Uterus (tissue), 4 donors: Measurements from ENCODE around the gene ITPR2. TPM values are rescaled to one million over a fixed set of nuclear protein-coding genes. Genes with fewer than 3 reads are reported as not detected.

Experiments
- DNase-seq, 2 donors: peaks; one replicate each; pipeline ENCODE4 v3.0.0-alpha.2; 2019 to 2020
- H3K27ac ChIP-seq, 2 donors: fragments of 200-600 bp; sonication (generic); 1 replicate in 1 of 2; 2 replicates in 1 of 2; pipeline ENCODE4 v1.5.1; 2016 to 2018
- H3K27me3 ChIP-seq, 2 donors: fragments of 200-600 bp; sonication (generic); one replicate each; pipeline ENCODE4 v1.5.1; 2018 to 2019; ENCODE audit warnings: control low read depth in 1 of 2
- H3K36me3 ChIP-seq, 2 donors: fragments of 200-600 bp; sonication (generic); one replicate each; pipeline ENCODE4 v1.5.1; 2019; ENCODE audit warnings: control low read depth in 1 of 2
- H3K4me1 ChIP-seq, 2 donors: fragments of 200-600 bp; sonication (generic); one replicate each; pipeline ENCODE4 v1.5.1; 2018 to 2019; ENCODE audit warnings: control low read depth in 1 of 2
- H3K4me3 ChIP-seq, 2 donors: fragments of 200-600 bp; sonication (generic); 1 replicate in 1 of 2; 2 replicates in 1 of 2; pipeline ENCODE4 v1.5.1; 2018 to 2019; ENCODE audit warnings: mild to moderate bottlenecking in 1 of 2
- H3K9me3 ChIP-seq, 2 donors: fragments of 200-600 bp; sonication (generic); one replicate each; pipeline ENCODE4 v1.5.1; 2019; ENCODE audit warnings: control low read depth in 1 of 2
- POLR2A ChIP-seq, 2 donors: fragments of 450-650 bp; IDR thresholded peaks; one replicate each; pipeline ENCODE4 v1.6.1; 2016; ENCODE audit warnings: antibody characterized with exemption in 2 of 2, mild to moderate bottlenecking in 1 of 2, moderate library complexity in 1 of 2
- intact Hi-C: fragments of 100-400 bp; cut with DNase I; formaldehyde crosslinking; loops from one replicate; pipeline ENCODE4 v1.15.1; 2023; ENCODE audit warnings: low total_unique reads
- total RNA-seq, 4 donors: library from RNA; depleted of rRNA in 3 of 4; stranded (reverse); fragments of >200 nt in 3 of 4; gene quantifications; one replicate each; pipeline versions ENCODE4 v1.1.0 to v1.2.4, GENCODE V29; 2014 to 2023
- TF ChIP-seq, protein P1 (sequence below), 4 experiments: fragments of 200-600 bp in 2 of 4; fragments of 450-650 bp in 2 of 4; sonication (generic) in 2 of 4; IDR thresholded peaks; one replicate each; pipeline ENCODE4 v1.5.1; 2016 to 2019; ENCODE audit warnings: antibody characterized with exemption in 4 of 4, mild to moderate bottlenecking in 2 of 4, moderate library complexity in 1 of 4
- donor health status: DM: yes; HTN: yes; CAD: no.

Gene ITPR2
- total RNA-seq, 4 donors from 2014 or later: 53.5 to 271 (median 60.4) TPM

DNA sequence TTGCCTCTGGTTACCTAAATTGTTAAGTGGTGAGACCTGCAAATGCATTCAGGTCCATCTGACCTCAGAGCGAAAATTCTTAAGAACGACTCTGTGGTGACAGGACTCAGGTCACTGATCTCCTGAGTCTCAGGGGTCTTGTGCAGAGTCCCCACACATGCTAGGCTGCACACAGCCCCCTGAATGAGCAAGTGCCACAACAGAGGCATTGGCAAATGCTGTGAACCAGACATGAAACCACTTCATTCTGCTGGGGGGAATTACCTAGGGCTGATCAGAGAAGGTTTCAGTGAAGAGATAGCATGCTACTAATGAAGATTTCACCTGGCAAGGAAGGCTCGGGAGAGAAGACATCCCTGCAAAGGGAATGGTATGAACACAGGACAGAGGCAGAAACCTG is 281.6 kb downstream of the ITPR2 start:
- no peak overlapping the region for H3K27ac ChIP-seq
- intact Hi-C loops: no loop called here
- DNase-seq: no peak
- no peaks in the 10 kb centered on the region for H3K9me3 ChIP-seq
- TF ChIP-seq, protein P1, sequence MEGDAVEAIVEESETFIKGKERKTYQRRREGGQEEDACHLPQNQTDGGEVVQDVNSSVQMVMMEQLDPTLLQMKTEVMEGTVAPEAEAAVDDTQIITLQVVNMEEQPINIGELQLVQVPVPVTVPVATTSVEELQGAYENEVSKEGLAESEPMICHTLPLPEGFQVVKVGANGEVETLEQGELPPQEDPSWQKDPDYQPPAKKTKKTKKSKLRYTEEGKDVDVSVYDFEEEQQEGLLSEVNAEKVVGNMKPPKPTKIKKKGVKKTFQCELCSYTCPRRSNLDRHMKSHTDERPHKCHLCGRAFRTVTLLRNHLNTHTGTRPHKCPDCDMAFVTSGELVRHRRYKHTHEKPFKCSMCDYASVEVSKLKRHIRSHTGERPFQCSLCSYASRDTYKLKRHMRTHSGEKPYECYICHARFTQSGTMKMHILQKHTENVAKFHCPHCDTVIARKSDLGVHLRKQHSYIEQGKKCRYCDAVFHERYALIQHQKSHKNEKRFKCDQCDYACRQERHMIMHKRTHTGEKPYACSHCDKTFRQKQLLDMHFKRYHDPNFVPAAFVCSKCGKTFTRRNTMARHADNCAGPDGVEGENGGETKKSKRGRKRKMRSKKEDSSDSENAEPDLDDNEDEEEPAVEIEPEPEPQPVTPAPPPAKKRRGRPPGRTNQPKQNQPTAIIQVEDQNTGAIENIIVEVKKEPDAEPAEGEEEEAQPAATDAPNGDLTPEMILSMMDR (IDR thresholded peaks at IDR 0.05): no peak
- TF ChIP-seq POLR2A (IDR thresholded peaks at IDR 0.05): no peak
- H3K27me3 ChIP-seq: no peaks in the 10 kb centered on the region
- no peaks in the 10 kb centered on the region for H3K36me3 ChIP-seq
- H3K4me1 ChIP-seq: no peaks in the 10 kb centered on the region
- no peak overlapping the region for H3K4me3 ChIP-seq

GRCh38 chr12:26548227-26548626 is 284.8 kb downstream of the ITPR2 start:
- Histone ChIP-seq H3K9me3 (no peaks in the 10 kb centered on the region), H3K4me1 (no peaks in the 10 kb centered on the region), H3K36me3 (no peaks in the 10 kb centered on the region), H3K4me3 (no peak overlapping the region), H3K27ac (no peak overlapping the region), H3K27me3 (no peaks in the 10 kb centered on the region)
- TF ChIP-seq POLR2A (IDR thresholded peaks at IDR 0.05): no peak
- TF ChIP-seq, protein P1 (IDR thresholded peaks at IDR 0.05): no peak
- no peak for DNase-seq
- intact Hi-C loops: no loop called here

DNA sequence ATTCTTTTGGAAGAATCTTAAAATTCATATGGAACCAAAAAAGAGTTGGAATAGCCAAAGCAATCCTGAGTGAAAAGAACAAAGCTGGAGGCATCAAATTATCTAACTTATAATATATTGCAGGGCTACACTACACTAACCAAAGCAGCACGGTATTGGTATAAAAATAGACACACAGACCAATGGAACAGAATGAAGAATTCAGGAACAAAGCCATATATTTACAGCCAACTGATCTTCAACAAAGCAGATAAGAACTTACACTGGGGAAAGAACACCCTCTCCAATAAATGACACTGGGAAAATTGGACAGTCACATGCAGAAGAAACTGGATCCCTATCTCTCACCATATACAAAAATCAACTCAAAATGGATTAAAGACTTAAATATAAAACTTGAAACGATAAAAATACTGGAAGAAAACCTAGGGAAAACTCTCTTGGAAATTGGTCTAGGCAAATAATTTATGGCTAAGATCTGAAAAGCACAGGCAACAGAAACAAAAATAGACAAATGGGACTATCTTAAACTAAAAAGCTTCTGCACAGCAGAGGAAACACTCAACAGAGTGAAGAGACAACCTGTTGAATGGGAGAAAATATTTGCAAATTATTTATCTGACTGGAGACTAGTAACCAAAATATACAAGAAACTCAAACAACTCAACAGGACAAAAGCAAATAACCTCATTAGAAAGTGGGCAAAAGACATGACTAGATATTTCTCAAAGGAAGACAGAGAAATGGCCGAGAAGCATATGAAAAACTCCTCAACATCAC is 286.3 kb downstream of the ITPR2 start:
- TF ChIP-seq, protein P1 (IDR thresholded peaks at IDR 0.05): no peak
- no peak for TF ChIP-seq POLR2A (IDR thresholded peaks at IDR 0.05)
- intact Hi-C loops: no loop called here
- no peak for DNase-seq
- Histone ChIP-seq H3K4me1 (no peaks in the 10 kb centered on the region), H3K36me3 (no peaks in the 10 kb centered on the region), H3K4me3 (no peak overlapping the region), H3K9me3 (no peaks in the 10 kb centered on the region), H3K27ac (no peak overlapping the region), H3K27me3 (no peaks in the 10 kb centered on the region)

DNA sequence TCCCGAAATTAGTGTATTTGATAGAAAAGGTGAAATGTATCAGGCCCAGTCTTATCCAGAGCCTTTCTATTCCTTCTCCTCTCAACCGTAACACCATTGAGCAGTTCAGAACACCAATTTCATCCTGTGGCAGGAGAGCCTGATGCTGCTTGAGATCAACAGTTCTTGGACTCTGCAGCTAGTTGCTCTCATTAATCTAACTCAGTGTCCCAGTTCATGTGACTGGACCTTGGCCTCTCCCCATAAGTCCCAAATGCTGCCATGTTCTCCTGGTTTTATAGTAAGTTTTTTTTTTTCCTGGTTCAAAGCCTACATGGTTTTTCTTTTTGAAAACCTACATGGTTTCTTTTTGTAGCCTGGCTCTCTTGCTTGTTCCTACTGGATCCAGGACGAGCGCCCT is 293.9 kb downstream of the ITPR2 start:
- Histone ChIP-seq H3K9me3 (no peaks in the 10 kb centered on the region), H3K4me1 (no peaks in the 10 kb centered on the region), H3K27ac (no peak overlapping the region), H3K36me3 (no peaks in the 10 kb centered on the region), H3K4me3 (no peak overlapping the region), H3K27me3 (no peaks in the 10 kb centered on the region)
- no peak for DNase-seq
- no peak for TF ChIP-seq POLR2A (IDR thresholded peaks at IDR 0.05)
- TF ChIP-seq, protein P1 (IDR thresholded peaks at IDR 0.05): no peak
- intact Hi-C loops: no loop called here

DNA sequence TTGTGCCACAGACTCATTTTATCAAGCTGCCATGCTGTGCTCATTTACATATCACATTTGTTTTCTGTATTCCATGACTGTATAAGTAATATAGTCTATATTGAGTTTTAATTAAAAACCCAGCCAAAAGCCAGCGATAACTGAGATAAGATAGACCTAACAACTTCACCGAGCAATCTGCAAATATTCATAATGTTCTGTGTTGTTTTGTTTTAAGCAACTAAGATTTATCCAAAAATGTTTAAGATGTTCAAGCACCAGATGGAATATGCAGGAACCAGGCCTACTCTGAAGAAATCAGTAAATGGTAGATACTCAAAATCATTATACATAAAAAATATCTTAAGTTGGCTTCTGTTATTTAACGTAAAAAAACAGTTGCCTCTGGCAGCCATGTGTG is 295.3 kb downstream of the ITPR2 start:
- no peak overlapping the region for H3K4me3 ChIP-seq
- no peaks in the 10 kb centered on the region for H3K36me3 ChIP-seq
- intact Hi-C loops: no loop called here
- no peaks in the 10 kb centered on the region for H3K4me1 ChIP-seq
- no peaks in the 10 kb centered on the region for H3K27me3 ChIP-seq
- no peaks in the 10 kb centered on the region for H3K9me3 ChIP-seq
- no peak for TF ChIP-seq POLR2A (IDR thresholded peaks at IDR 0.05)
- TF ChIP-seq, protein P1 (IDR thresholded peaks at IDR 0.05): no peak
- DNase-seq: no peak
- no peak overlapping the region for H3K27ac ChIP-seq
